Measurements from ENCODE around the gene ITPKC.
"Not testable (repeated sequence)": the region's sequence is repeated elsewhere in the genome, so short reads cannot be mapped to it uniquely, and the experiment has no call there.

The ITPKC gene

GRCh38 chr19:40717325-40717879 lies 490 bp downstream of the ITPKC start:
- DNase-seq (ENCODE audit: low read depth): no peak

- no peak for DNase-seq (ENCODE audit: low read depth)
Observed at GRCh38 chr19:40717880-40718773, 1.2 kb downstream of the ITPKC start.

- DNase-seq (ENCODE audit: low read depth): no peak
Observed at GRCh38 chr19:40718774-40719391, 2.0 kb downstream of the ITPKC start.

GRCh38 chr19:40719414-40719894 lies 2.5 kb downstream of the ITPKC start:
- DNase-seq (ENCODE audit: low read depth): no peak

GRCh38 chr19:40721140-40721486 lies 4.2 kb downstream of the ITPKC start:
- no peak for DNase-seq (ENCODE audit: low read depth)

GRCh38 chr19:40721936-40722661 lies 5.2 kb downstream of the ITPKC start:
- DNase-seq (ENCODE audit: low read depth): no peak

GRCh38 chr19:40723661-40724254 lies 6.8 kb downstream of the ITPKC start:
- DNase-seq (ENCODE audit: low read depth): no peak

- no peak for DNase-seq (ENCODE audit: low read depth)
Observed at GRCh38 chr19:40724315-40724714, 7.4 kb downstream of the ITPKC start.

- DNase-seq (ENCODE audit: low read depth): no peak
Observed at GRCh38 chr19:40724855-40725254, 7.9 kb downstream of the ITPKC start.

GRCh38 chr19:40726279-40726678 lies 9.4 kb downstream of the ITPKC start:
- DNase-seq (ENCODE audit: low read depth): no peak

- DNase-seq (ENCODE audit: low read depth): not testable (repeated sequence)
Observed at GRCh38 chr19:40730065-40730464, 13.2 kb downstream of the ITPKC start.

GRCh38 chr19:40732304-40732703 lies 15.4 kb downstream of the ITPKC start:
- DNase-seq (ENCODE audit: low read depth): not testable (repeated sequence)

GRCh38 chr19:40733149-40733548 lies 16.2 kb downstream of the ITPKC start:
- no peak for DNase-seq (ENCODE audit: low read depth)

GRCh38 chr19:40735013-40735771 lies 18.3 kb downstream of the ITPKC start:
- DNase-seq (ENCODE audit: low read depth): no peak

- no peak for DNase-seq (ENCODE audit: low read depth)
Observed at GRCh38 chr19:40736661-40737060, 19.7 kb downstream of the ITPKC start.

- no peak for DNase-seq (ENCODE audit: low read depth)
Observed at GRCh38 chr19:40737102-40737644, 20.3 kb downstream of the ITPKC start.

- no peak for DNase-seq (ENCODE audit: low read depth)
Observed at GRCh38 chr19:40739030-40739839, 22.3 kb downstream of the ITPKC start.

- DNase-seq (ENCODE audit: low read depth): no peak
Observed at GRCh38 chr19:40739871-40740703, 23.2 kb downstream of the ITPKC start.

GRCh38 chr19:40740747-40741146 lies 23.8 kb downstream of the ITPKC start:
- no peak for DNase-seq (ENCODE audit: low read depth)

Data from stimulated activated CD8-positive, alpha-beta memory T cell treated with anti-CD3 and anti-CD28 coated beads, Interleukin-15, amount 100 ng/mL, for 1 hour (primary cell).